GM13976 (cell line): ENCODE measurements around the gene SMYD3.

Experiments
- DNase-seq: peaks from one replicate; pipeline ENCODE4 v3.0.0; 2012; ENCODE audit warnings: low spot score
- in situ Hi-C: fragments of 300-500 bp; cut with MboI; formaldehyde crosslinking; loops from one replicate; pipeline ENCODE4 v1.12.0; 2022; ENCODE audit warnings: low sequenced_read_pairs, mixed read lengths, inconsistent platforms; ENCODE audit not compliant: unreplicated experiment
- TF ChIP-seq, protein P1 (sequence below): IDR thresholded peaks from 2 replicates; pipeline ENCODE4 v1.5.1; 2012; ENCODE audit warnings: borderline replicate concordance, mild to moderate bottlenecking; ENCODE audit not compliant: insufficient read depth; ENCODE audit errors: extremely low read depth, missing control alignments, control extremely low read depth

The SMYD3 gene

DNA sequence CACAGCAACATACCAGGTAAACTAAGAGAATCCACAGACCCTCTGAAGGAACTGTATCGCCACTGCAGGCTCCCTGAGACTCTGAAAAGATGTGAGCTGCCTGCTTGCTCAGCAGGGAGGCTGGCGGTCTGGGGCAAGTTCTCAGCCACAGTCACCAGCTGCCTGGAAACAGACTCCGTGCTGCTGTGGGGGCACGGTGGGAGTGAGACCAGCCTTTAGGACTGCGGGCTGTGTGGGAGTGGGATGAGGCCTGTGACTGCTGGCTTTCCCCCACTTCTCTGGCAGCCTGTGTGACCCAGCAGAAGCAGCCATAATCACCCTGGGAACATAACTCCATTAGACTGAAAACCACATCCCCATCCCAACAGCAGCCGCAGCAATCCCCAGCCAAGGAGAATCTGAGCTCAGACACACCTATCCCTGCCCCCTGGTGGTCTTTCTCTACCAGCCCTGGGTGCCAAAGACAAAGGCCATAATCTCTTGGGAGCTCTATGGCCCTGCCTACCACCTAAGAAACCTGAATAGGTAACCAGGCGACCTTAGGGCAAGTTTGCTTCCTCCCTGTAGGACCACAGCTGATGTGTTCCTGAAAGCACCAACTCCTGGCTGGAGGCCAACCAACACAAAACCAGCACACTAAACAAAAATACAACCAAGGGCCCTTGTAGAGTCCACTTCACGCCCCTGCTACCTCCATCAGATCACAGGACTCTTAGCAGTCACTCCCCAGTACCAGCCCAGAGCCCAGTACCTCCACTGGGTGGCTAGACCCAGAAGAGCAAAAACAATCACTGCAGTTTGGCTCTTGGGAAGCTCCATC lies 151.5 kb downstream of the SMYD3 start:
- TF ChIP-seq, protein P1, sequence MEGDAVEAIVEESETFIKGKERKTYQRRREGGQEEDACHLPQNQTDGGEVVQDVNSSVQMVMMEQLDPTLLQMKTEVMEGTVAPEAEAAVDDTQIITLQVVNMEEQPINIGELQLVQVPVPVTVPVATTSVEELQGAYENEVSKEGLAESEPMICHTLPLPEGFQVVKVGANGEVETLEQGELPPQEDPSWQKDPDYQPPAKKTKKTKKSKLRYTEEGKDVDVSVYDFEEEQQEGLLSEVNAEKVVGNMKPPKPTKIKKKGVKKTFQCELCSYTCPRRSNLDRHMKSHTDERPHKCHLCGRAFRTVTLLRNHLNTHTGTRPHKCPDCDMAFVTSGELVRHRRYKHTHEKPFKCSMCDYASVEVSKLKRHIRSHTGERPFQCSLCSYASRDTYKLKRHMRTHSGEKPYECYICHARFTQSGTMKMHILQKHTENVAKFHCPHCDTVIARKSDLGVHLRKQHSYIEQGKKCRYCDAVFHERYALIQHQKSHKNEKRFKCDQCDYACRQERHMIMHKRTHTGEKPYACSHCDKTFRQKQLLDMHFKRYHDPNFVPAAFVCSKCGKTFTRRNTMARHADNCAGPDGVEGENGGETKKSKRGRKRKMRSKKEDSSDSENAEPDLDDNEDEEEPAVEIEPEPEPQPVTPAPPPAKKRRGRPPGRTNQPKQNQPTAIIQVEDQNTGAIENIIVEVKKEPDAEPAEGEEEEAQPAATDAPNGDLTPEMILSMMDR = no peak
- DNase-seq = no peak
- in situ Hi-C loops = no loop called here

DNA sequence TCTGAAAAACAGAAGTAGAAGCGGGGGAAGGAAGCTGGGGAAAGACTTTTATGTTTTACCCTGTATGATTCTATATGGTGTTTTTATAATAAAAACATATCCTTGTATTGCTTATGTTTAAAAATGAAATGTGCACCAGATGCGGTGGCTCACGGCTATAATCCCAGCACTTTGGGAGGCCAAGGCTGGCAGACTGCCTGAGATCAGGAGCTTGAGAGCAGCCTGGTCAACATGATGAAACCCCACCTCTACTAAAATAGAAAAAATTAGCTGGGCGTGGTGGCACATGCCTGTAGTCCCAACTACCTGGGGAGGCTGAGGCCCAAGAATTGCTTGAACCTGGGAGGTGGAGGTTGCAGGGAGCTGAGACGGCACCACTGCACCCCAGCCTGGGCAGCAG lies 155.4 kb downstream of the SMYD3 start:
- no peak for DNase-seq
- TF ChIP-seq, protein P1 = no peak
- in situ Hi-C loops = no loop called here

DNA sequence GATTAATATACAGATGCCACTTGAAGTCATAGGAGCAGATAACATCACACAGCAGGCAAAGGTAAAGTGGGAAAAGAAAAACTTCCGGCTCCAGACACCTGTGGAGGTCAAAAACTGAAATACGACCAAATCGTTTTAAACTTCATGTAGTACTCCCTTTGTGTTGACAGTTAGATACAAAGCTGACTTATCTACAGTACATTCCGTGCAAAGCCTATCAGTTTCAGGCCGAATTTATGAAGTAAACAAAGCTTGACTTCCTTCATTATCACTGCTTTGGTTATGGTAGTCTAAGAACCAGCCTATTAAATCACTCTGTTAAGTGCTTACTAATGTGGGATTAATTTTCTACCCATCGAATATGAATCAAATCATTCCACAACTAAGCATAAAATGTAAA lies 156.3 kb downstream of the SMYD3 start:
- DNase-seq = no peak
- in situ Hi-C loops = no loop called here

DNA sequence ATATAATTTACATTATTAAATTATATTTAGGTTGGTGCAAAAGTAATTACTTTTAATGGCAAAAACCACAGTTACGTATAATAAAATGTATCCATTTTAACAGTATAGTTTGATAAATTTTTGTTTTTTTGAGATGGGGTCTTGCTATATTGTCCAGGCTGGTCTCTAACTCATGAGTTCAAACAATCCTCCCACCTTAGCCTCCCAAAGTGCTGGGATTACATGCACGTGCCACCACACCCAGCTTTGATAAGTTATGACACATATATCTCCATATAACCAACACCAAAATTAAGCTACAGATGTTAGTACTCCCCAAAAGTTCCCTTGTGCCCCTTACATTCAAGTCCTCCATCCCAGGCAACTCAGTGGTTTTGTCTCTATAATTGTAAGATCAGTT lies 163.1 kb downstream of the SMYD3 start:
- TF ChIP-seq, protein P1 = no peak
- DNase-seq = no peak
- in situ Hi-C loops = no loop called here

More for the DNA sequence above, 156.3 kb downstream of the SMYD3 start:
- TF ChIP-seq, protein P1 = no peak

DNA sequence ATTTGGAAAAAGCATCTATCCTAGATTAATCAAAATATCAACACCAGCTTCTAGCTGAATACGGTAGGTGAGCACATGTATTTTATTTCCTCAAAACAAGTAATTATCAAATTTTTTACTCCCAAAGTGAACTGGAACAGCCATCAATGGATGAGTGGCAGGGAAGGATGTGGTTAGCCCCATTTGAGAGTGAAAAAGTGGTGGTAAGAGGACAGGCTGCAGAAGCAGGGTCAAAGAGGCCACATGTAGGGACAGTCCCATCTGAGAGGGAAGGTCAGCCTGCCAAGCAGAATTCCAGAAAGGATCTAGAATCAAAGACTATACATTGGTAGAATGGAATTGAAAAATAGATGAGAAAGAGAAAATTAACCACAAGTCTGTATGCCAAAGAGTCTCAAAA lies 163.8 kb downstream of the SMYD3 start:
- in situ Hi-C loops = no loop called here
- DNase-seq = no peak
- TF ChIP-seq, protein P1 = no peak

DNA sequence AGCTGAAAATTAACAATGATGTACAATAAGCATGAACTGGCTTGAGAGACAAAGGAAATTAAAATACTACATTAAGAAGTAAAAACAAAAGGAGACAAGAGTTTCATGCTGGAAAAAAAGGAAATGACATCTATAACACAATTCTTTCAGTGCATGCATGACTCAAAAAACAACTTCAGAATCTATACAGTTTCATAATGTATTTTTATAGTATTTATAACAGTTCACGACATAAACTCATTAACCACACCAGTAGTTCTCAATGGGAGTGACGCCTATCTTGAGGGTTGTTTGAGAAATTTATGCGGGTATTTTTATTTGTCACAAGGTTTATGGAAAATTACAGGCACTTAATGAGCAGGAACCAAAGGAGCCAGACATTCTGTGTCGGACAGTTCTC lies 168.5 kb downstream of the SMYD3 start:
- DNase-seq = no peak
- in situ Hi-C loops = no loop called here
- TF ChIP-seq, protein P1 = no peak
